IMR-90 (cell line): ENCODE data around the gene TBL3. TPM values are rescaled to one million over a fixed set of nuclear protein-coding genes. Genes with fewer than 3 reads are reported as not detected.
A peak's percentile ranks its signal among the peaks of the same experiment; 100 is the strongest.

Experiments used
- ATAC-seq: fragments of 200-7000 bp; cut with Tn5 transposase; 2 replicates; pipeline ENCODE4 v1.9.1; 2020; ENCODE audit warnings: low read depth, mild to moderate bottlenecking, moderate library complexity
- BruUV-seq: library from RNA; stranded (reverse); fragments of 400-500 nt; replicated peaks from 2 replicates; lab custom pipeline; 2021; lab: Mats Ljungman, UMichigan
- CTCF ChIA-PET: fragments of 300-600 bp; formaldehyde crosslinking; extraction: SDS; loops from one replicate; lab custom pipeline; 2021; ENCODE audit warnings: antibody characterized with exemption; lab: Yijun Ruan, JAX
- POLR2A ChIA-PET: fragments of 300-600 bp; sonication (Branson Sonifier 250); formaldehyde crosslinking; loops from one replicate; lab custom pipeline; 2022; ENCODE audit warnings: antibody characterized with exemption; ENCODE audit not compliant: unreplicated experiment; lab: Charles Lee
- DNase-seq: peaks from one replicate; pipeline ENCODE4 v3.0.0; 2013
- H2AFZ ChIP-seq: replicated peaks from 2 replicates; pipeline ENCODE3; 2013; ENCODE audit warnings: low read length, mild to moderate bottlenecking; ENCODE audit not compliant: poor library complexity
- H2AK5ac ChIP-seq: 2 replicates; pipeline ENCODE4 v1.6.1; 2013; ENCODE audit warnings: low read depth, low read length, inconsistent platforms
- H2AK9ac ChIP-seq: replicated peaks from 2 replicates; pipeline ENCODE3; 2013; ENCODE audit warnings: mild to moderate bottlenecking, low read depth, low read length, moderate library complexity; ENCODE audit not compliant: poor library complexity
- H2BK120ac ChIP-seq: 2 replicates; pipeline ENCODE4 v1.6.1; 2013; ENCODE audit warnings: low read depth, low read length, inconsistent platforms
- H2BK15ac ChIP-seq: 3 replicates; pipeline ENCODE4 v1.6.1; 2013; ENCODE audit warnings: low read depth, low read length, inconsistent platforms
- H2BK20ac ChIP-seq: 2 replicates; pipeline ENCODE4 v1.6.1; 2013; ENCODE audit warnings: low read depth, mild to moderate bottlenecking, inconsistent platforms, low read length, moderate library complexity
- H2BK5ac ChIP-seq: 2 replicates; pipeline ENCODE4 v1.6.1; 2013; ENCODE audit warnings: mild to moderate bottlenecking, low read depth, low read length, inconsistent platforms; ENCODE audit not compliant: poor library complexity, severe bottlenecking
- H3K14ac ChIP-seq: replicated peaks from 2 replicates; pipeline ENCODE4 v1.6.1; 2013; ENCODE audit warnings: low read depth, low read length, inconsistent platforms
- H3K18ac ChIP-seq: 2 replicates; pipeline ENCODE4 v1.6.1; 2013; ENCODE audit warnings: low read depth, low read length, control low read depth
- H3K23ac ChIP-seq: 2 replicates; pipeline ENCODE4 v1.6.1; 2013; ENCODE audit warnings: low read depth, low read length, inconsistent platforms
- H3K27ac ChIP-seq: 2 replicates; pipeline ENCODE4 v1.5.1; 2013; ENCODE audit warnings: mild to moderate bottlenecking, control low read depth, low read length; ENCODE audit not compliant: insufficient read depth
- H3K27me3 ChIP-seq: 2 replicates; pipeline ENCODE4 v1.6.1; 2013; ENCODE audit warnings: low read length; ENCODE audit not compliant: control insufficient read depth, insufficient read depth
- H3K36me3 ChIP-seq: 2 replicates; pipeline ENCODE4 v1.6.1; 2013; ENCODE audit warnings: low read length, mixed read lengths; ENCODE audit not compliant: control insufficient read depth, insufficient read depth
- H3K4ac ChIP-seq: 2 replicates; pipeline ENCODE4 v1.6.1; 2013; ENCODE audit warnings: low read depth, low read length, inconsistent platforms
- H3K4me1 ChIP-seq: 2 replicates; pipeline ENCODE4 v1.6.1; 2013; ENCODE audit warnings: low read length, mixed read lengths; ENCODE audit not compliant: control insufficient read depth, insufficient read depth
- H3K4me2 ChIP-seq: 2 replicates; pipeline ENCODE4 v1.6.1; 2013; ENCODE audit warnings: low read depth, mild to moderate bottlenecking, control low read depth, low read length, moderate library complexity
- H3K4me3 ChIP-seq: 2 replicates; pipeline ENCODE4 v1.5.1; 2013; ENCODE audit warnings: low read depth, mild to moderate bottlenecking, control low read depth, low read length, moderate library complexity; ENCODE audit not compliant: insufficient read depth
- H3K56ac ChIP-seq: 2 replicates; pipeline ENCODE4 v1.6.1; 2013; ENCODE audit warnings: low read length, inconsistent platforms; ENCODE audit not compliant: insufficient read depth; ENCODE audit errors: extremely low read depth
- H3K79me1 ChIP-seq, 2 experiments: 2 replicates each; pipeline ENCODE4 v1.6.1; 2013; ENCODE audit warnings: low read length in 2 of 2, inconsistent platforms in 1 of 2, low read depth in 1 of 2
- H3K9ac ChIP-seq: 2 replicates; pipeline ENCODE4 v1.6.1; 2013; ENCODE audit warnings: low read depth, low read length, control low read depth
- H3K9me1 ChIP-seq: 2 replicates; pipeline ENCODE4 v1.6.1; 2013; ENCODE audit warnings: low read length, inconsistent platforms; ENCODE audit not compliant: insufficient read depth
- H3K9me3 ChIP-seq: 2 replicates; pipeline ENCODE4 v1.6.1; 2013; ENCODE audit warnings: low read length; ENCODE audit not compliant: control insufficient read depth, insufficient read depth
- H4K20me1 ChIP-seq: 2 replicates; pipeline ENCODE4 v1.6.1; 2013; ENCODE audit warnings: low read length, inconsistent platforms; ENCODE audit not compliant: insufficient read depth
- H4K5ac ChIP-seq: 2 replicates; pipeline ENCODE4 v1.6.1; 2013; ENCODE audit warnings: mild to moderate bottlenecking, low read depth, low read length, control low read depth
- H4K8ac ChIP-seq, 2 experiments: 2 replicates each; pipeline ENCODE4 v1.6.1; 2013; ENCODE audit warnings: low read depth in 2 of 2, low read length in 2 of 2, control low read depth in 1 of 2, inconsistent platforms in 1 of 2
- H4K91ac ChIP-seq: 2 replicates; pipeline ENCODE4 v1.6.1; 2013; ENCODE audit warnings: low read depth, low read length, inconsistent platforms; ENCODE audit not compliant: insufficient read depth
- RAD21 ChIP-seq: IDR thresholded peaks from 2 replicates; pipeline ENCODE4 v1.6.1; 2012; ENCODE audit warnings: low read length, improper control_type of control experiment
- WGBS, 2 experiments: methylation state at CpG; one replicate each; pipeline versions ENCODE4 v1.1.5 to v1.1.7; 2013; ENCODE audit warnings: missing lambda C conversion rate in 2 of 2; ENCODE audit not compliant: insufficient read length in 1 of 2; ENCODE audit errors: extremely low coverage in 2 of 2; 5-methylcytosine and 5-hydroxymethylcytosine counted together
- dilution Hi-C: fragments of 300-500 bp; cut with HindIII; formaldehyde crosslinking; loops from one replicate; pipeline ENCODE4 v1.14.3; 2018; ENCODE audit warnings: low sequenced_read_pairs; ENCODE audit not compliant: unreplicated experiment
- in situ Hi-C: fragments of 300-500 bp; cut with MboI; formaldehyde crosslinking; loops from 3 replicates; pipeline ENCODE4 v1.14.3; 2019; ENCODE audit warnings: low sequenced_read_pairs, inconsistent platforms, mixed read lengths
- intact Hi-C: fragments of 100-400 bp; cut with micrococcal nuclease; formaldehyde crosslinking; loops from 2 replicates; pipeline ENCODE4 v1.10.0; 2022
- polyA plus RNA-seq, 3 experiments: library from polyadenylated mRNA; depleted of rRNA; stranded (reverse); fragments of >200 nt; gene quantifications; 2 replicates each; pipeline ENCODE4 v1.2.3, GENCODE V29; 2012; ENCODE audit warnings: low replicate concordance in 1 of 3
- total RNA-seq: library from RNA; depleted of rRNA; stranded (reverse); fragments of >200 nt; gene quantifications from 2 replicates; pipeline ENCODE4 v1.2.3, GENCODE V29; 2012
- TF ChIP-seq, protein P1 (sequence below): conservative IDR thresholded peaks from 2 replicates; pipeline ENCODE4 v1.5.1; 2012; ENCODE audit warnings: mild to moderate bottlenecking, low read depth, low read length, improper control_type of control experiment

Gene TBL3
- total and polyA plus RNA-seq, 2 of the 4 experiments (the other 2 are of a cell fraction) = 38.5 to 60.8 TPM

DNA sequence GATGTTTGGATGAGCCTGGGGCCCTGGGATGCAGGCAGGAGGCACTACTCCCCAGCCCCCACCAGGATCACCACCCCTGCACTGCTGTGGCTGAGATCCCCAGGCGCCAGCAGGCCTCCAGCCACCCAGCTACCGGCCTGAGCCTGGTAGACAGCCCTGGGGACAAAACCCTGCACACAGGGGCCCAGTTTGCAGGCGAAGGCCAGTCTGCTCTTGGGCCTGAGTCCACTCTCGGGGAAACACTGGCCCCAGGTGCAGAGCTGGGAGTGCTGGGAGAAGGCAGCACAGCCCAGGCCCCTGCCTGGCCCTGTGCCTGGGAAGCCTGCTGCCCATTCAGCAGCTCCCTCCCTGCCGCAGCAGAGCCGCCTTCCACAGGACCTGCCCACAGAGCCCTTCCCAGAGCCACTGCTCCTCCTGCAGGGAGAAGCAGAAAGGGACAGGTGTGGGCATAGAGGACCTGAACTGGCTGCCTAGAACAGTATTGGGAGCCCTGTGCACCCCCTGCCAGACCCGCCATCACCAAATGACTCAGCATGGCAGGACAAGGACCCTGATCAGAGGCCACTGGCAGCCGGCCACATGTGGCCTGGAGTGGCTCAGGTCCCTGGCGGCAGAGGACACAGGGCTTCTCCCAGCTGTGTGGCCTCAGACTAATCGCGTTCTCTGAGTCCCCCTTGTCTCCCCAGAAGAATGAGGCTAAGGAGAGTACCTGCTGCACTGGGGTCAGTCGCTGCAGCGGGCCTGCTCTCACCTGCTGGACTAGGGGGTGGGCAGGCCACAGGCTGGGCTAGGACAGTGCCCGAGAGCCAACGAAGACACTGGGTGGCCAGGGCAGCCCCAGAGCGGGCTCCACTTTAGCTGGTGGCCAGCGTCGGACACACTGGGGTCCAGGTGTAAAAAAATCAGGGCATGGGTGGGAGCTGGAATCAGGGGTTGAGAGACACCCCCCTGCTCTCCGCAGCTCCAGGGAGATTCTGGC lies 39.5 kb upstream of the TBL3 start:
- H2BK120ac ChIP-seq = no peak overlapping the region
- H4K8ac ChIP-seq = no peak overlapping the region
- no peak overlapping the region for H2AK5ac ChIP-seq
- no peaks in the 10 kb centered on the region for H3K9me1 ChIP-seq
- in situ Hi-C loops (loop anchor here (5.0 kb wide), 1 partner anchor 70 kb away; no protein-coding TSS in a partner anchor), dilution Hi-C loops (no loop called here), intact Hi-C loops (no loop called here)
- no peak overlapping the region for H4K91ac ChIP-seq
- no peak overlapping the region for H2BK5ac ChIP-seq
- no peak overlapping the region for H3K18ac ChIP-seq
- H2AFZ ChIP-seq = peak overlapping the region; percentile 32
- 60% methylated on average over 12 of the region's 19 CpGs; no CpG with 5 or more reads in 1 of the 2 experiments for WGBS, 2 experiments
- TF ChIP-seq, protein P1, sequence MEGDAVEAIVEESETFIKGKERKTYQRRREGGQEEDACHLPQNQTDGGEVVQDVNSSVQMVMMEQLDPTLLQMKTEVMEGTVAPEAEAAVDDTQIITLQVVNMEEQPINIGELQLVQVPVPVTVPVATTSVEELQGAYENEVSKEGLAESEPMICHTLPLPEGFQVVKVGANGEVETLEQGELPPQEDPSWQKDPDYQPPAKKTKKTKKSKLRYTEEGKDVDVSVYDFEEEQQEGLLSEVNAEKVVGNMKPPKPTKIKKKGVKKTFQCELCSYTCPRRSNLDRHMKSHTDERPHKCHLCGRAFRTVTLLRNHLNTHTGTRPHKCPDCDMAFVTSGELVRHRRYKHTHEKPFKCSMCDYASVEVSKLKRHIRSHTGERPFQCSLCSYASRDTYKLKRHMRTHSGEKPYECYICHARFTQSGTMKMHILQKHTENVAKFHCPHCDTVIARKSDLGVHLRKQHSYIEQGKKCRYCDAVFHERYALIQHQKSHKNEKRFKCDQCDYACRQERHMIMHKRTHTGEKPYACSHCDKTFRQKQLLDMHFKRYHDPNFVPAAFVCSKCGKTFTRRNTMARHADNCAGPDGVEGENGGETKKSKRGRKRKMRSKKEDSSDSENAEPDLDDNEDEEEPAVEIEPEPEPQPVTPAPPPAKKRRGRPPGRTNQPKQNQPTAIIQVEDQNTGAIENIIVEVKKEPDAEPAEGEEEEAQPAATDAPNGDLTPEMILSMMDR = 0 out of 2 replicates have a peak, but pooled peaks have one; percentile 5
- TF ChIP-seq RAD21 = no peak
- H3K79me1 ChIP-seq = no peaks in the 10 kb centered on the region
- ATAC-seq = no peak
- no peak overlapping the region for H3K4ac ChIP-seq
- H4K5ac ChIP-seq = no peak overlapping the region
- no peak overlapping the region for H3K4me3 ChIP-seq
- no peak for DNase-seq
- H3K9me3 ChIP-seq = no peaks in the 10 kb centered on the region
- ChIA-PET CTCF (no interaction called here), POLR2A (no interaction called here)
- no peak overlapping the region for H3K27ac ChIP-seq
- no peaks in the 10 kb centered on the region for H3K4me1 ChIP-seq
- H3K14ac ChIP-seq = no peak overlapping the region
- no TSS peak for BruUV-seq
- no peak overlapping the region for H2AK9ac ChIP-seq
- H3K23ac ChIP-seq = no peak overlapping the region
- H3K9ac ChIP-seq = no peak overlapping the region
- H2BK15ac ChIP-seq = no peak overlapping the region
- no peak overlapping the region for H3K4me2 ChIP-seq
- H4K20me1 ChIP-seq = no peaks in the 10 kb centered on the region
- peaks cover 2% of the 10 kb centered on the region; the same call in 1 of the 2 replicates for H3K36me3 ChIP-seq
- H3K27me3 ChIP-seq = peaks cover 4% of the 10 kb centered on the region; the same call in 1 of the 2 replicates
- no peak overlapping the region for H2BK20ac ChIP-seq
- no peak overlapping the region for H3K56ac ChIP-seq
